ENCODE data around the gene RPL37. TPM values are rescaled to one million over a fixed set of nuclear protein-coding genes. Genes with fewer than 3 reads are reported as not detected.
A peak's percentile ranks its signal among the peaks of the same experiment; 100 is the strongest.
"Not testable (repeated sequence)": the region's sequence is repeated elsewhere in the genome, so short reads cannot be mapped to it uniquely, and the experiment has no call there.

The RPL37 gene
- total RNA-seq, 4 donors from 2014 or later: 119 to 984 (median 276) TPM

DNA sequence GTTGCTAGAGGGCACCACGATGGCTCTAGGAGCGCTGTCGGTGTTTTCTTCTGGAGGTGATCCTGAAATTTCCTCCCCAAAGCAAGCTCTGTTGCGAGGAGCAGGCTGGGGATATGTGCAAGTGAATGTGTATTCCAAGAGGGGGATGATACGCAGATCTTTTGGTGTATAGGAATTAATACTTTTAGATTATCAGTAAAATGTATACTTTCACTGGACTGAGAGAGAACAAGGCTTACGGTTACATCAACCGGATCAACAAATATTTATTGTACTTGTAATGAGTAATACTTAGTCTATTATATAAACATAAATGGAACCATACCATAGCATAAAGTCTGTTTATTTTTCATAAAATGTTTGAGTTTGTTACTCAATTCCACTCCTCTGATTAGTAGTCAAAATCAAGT, 36.2 kb downstream of the RPL37 start:
- no peak for TF ChIP-seq POLR2A (IDR thresholded peaks at IDR 0.05; ENCODE audit: low read depth)
- Histone ChIP-seq H3K27me3 (no peaks in the 10 kb centered on the region), H3K27ac (replicated peaks in 1 of 4) (peak overlapping the region; percentile 94 to 99 (median 97)), H3K4me3 (peak overlapping the region; percentile 96 to 99 (median 98)), H3K4me1 (peaks cover 6 to 40% (median 35%) of the 10 kb centered on the region in 4 donors), H3K36me3 (no peaks in the 10 kb centered on the region), H3K9me3 (no peaks in the 10 kb centered on the region)
- no peak for DNase-seq (ENCODE audit: extremely low spot score)
- 3% methylated on average over 7 of the region's 7 CpGs for WGBS
- intact Hi-C loops (cut with DNase I): no loop called here

DNA sequence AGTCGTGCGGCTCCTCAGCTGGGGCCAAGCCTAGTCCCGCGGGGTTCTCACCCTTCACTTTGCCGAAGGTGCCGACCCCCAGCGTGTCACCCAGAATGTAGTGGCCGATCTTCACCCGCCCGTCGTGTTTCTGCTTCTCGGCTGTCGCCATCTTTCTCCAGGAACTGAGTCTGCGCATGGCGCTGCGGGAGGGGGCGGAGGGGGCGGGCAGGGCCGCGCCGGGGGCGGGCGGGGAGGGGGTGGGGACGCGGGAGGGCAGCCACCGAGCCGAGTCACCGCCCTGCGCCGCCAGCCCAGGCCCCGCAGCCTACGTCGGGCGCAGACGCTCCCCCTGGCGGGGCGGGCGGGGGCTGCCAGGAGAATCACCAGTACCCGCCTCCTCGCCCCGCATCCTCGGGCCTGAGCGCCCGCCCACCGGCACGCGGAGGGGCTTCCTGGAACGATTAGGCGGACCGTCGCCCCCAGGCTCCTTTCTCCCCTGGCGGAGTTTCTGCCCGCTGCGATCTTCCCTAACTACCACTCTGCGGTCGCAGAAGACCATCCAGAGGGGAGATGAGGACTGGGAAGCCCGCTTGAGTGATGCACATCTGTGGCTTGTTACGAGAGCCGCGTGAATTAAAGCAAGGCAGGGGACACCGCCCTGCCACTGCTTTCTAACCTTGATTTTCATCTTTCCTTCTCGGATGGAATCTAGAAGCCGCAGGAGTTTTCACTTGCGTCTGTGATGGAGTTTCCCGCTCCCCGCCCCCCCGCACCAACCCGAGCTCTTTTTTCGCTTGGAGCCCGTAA, 36.8 kb downstream of the RPL37 start, which contains the start of gene PRKAA1:
PRKAA1 (minus strand) TSS at position 363 of the 789 bp plus-strand sequence; CDS start at position 178, 185 bp downstream.
- WGBS: 0% methylated on average over 18 of the region's 70 CpGs
- intact Hi-C loops (cut with DNase I): no loop called here
- Histone ChIP-seq H3K9me3 (no peaks in the 10 kb centered on the region), H3K27me3 (no peaks in the 10 kb centered on the region), H3K4me3 (peak within 1 kb of the TSS; percentile 96 to 99 (median 98)), H3K36me3 (no peaks in the 10 kb centered on the region), H3K27ac (replicated peaks in 1 of 4) (peak within 1 kb of the TSS; percentile 94 to 99 (median 97)), H3K4me1 (peaks cover 6 to 46% (median 35%) of the 10 kb centered on the region in 4 donors)
- TF ChIP-seq POLR2A (IDR thresholded peaks at IDR 0.05; ENCODE audit: low read depth) (peak; percentile 35), POLR2AphosphoS5 (IDR thresholded peaks at IDR 0.05) (peak; percentile 75 to 88), EP300 (IDR thresholded peaks at IDR 0.05) (no peak)
- TF ChIP-seq, protein P1, sequence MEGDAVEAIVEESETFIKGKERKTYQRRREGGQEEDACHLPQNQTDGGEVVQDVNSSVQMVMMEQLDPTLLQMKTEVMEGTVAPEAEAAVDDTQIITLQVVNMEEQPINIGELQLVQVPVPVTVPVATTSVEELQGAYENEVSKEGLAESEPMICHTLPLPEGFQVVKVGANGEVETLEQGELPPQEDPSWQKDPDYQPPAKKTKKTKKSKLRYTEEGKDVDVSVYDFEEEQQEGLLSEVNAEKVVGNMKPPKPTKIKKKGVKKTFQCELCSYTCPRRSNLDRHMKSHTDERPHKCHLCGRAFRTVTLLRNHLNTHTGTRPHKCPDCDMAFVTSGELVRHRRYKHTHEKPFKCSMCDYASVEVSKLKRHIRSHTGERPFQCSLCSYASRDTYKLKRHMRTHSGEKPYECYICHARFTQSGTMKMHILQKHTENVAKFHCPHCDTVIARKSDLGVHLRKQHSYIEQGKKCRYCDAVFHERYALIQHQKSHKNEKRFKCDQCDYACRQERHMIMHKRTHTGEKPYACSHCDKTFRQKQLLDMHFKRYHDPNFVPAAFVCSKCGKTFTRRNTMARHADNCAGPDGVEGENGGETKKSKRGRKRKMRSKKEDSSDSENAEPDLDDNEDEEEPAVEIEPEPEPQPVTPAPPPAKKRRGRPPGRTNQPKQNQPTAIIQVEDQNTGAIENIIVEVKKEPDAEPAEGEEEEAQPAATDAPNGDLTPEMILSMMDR (IDR thresholded peaks at IDR 0.05): peak; percentile 55 to 76 (median 62)
- DNase-seq (ENCODE audit: extremely low spot score): peak; percentile 94

- H3K27ac ChIP-seq (replicated peaks in 1 of 4): peak overlapping the region; percentile 94 to 99 (median 97)
- H3K27me3 ChIP-seq: no peaks in the 10 kb centered on the region
- no peak for TF ChIP-seq POLR2AphosphoS5 (IDR thresholded peaks at IDR 0.05)
- TF ChIP-seq, protein P1 (IDR thresholded peaks at IDR 0.05): no peak
- no peak for TF ChIP-seq POLR2A (IDR thresholded peaks at IDR 0.05; ENCODE audit: low read depth)
- no peak for TF ChIP-seq EP300 (IDR thresholded peaks at IDR 0.05)
- no peaks in the 10 kb centered on the region for H3K36me3 ChIP-seq
- peaks cover 6 to 49% (median 39%) of the 10 kb centered on the region in 4 donors for H3K4me1 ChIP-seq
- intact Hi-C loops (cut with DNase I): no loop called here
- WGBS: 1% methylated on average over 19 of the region's 56 CpGs
- no peaks in the 10 kb centered on the region for H3K9me3 ChIP-seq
- peak overlapping the region; percentile 96 to 99 (median 98) for H3K4me3 ChIP-seq
- peak; percentile 94 for DNase-seq (ENCODE audit: extremely low spot score)
Observed at GRCh38 chr5:40797273-40798011, 37.6 kb downstream of the RPL37 start.

GRCh38 chr5:40796487-40796889, 38.5 kb downstream of the RPL37 start:
- Histone ChIP-seq H3K27ac (replicated peaks in 1 of 4) (peak overlapping the region; percentile 94 to 99 (median 97)), H3K4me1 (peaks cover 14 to 55% (median 46%) of the 10 kb centered on the region in 4 donors), H3K4me3 (peak overlapping the region; percentile 96 to 99 (median 98)), H3K36me3 (no peaks in the 10 kb centered on the region), H3K27me3 (no peaks in the 10 kb centered on the region), H3K9me3 (no peaks in the 10 kb centered on the region)
- TF ChIP-seq, protein P1 (IDR thresholded peaks at IDR 0.05): no peak
- TF ChIP-seq EP300 (IDR thresholded peaks at IDR 0.05) (no peak), POLR2AphosphoS5 (IDR thresholded peaks at IDR 0.05) (peak in 1 of 2 donors; percentile 45), POLR2A (IDR thresholded peaks at IDR 0.05; ENCODE audit: low read depth) (no peak)
- DNase-seq (ENCODE audit: extremely low spot score): no peak
- 36% methylated on average over 3 of the region's 3 CpGs for WGBS
- intact Hi-C loops (cut with DNase I): no loop called here

DNA sequence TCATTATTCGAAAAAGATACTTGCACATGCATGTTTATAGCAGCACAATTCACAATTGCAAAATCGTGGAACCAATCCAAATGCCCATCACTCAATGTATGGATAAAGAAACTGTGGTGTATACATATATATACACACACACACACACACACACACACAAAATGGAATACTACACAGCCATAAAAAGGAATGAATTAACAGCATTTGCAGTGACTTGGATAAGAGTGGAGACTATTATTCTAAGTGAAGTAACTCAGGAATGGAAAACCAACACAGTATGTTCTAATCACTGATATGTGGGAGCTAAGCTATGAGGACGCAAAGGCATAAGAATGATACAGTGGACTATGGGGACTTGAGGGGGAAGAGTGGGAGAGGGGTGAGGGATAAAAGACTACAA, 40.1 kb downstream of the RPL37 start:
- intact Hi-C loops (cut with DNase I); H3K27ac ChIP-seq (replicated peaks in 1 of 4): not testable (repeated sequence)

GRCh38 chr5:40794340-40794739, 40.7 kb downstream of the RPL37 start:
- H3K36me3 ChIP-seq; intact Hi-C loops (cut with DNase I); H3K27me3 ChIP-seq; H3K4me3 ChIP-seq; DNase-seq (ENCODE audit: extremely low spot score); H3K9me3 ChIP-seq; H3K27ac ChIP-seq (replicated peaks in 1 of 4): not testable (repeated sequence)
- peaks cover 21 to 65% (median 49%) of the 10 kb centered on the region in 4 donors for H3K4me1 ChIP-seq

More for the DNA sequence above, 40.1 kb downstream of the RPL37 start:
- H3K36me3 ChIP-seq; H3K4me3 ChIP-seq; H3K27me3 ChIP-seq; H3K9me3 ChIP-seq; DNase-seq (ENCODE audit: extremely low spot score): not testable (repeated sequence)
- H3K4me1 ChIP-seq: peaks cover 21 to 65% (median 54%) of the 10 kb centered on the region in 4 donors
- 88% methylated on average over 3 of the region's 3 CpGs for WGBS

GRCh38 chr5:40792691-40793090, 42.3 kb downstream of the RPL37 start:
- H3K27ac ChIP-seq (replicated peaks in 1 of 4); H3K4me3 ChIP-seq; H3K9me3 ChIP-seq; intact Hi-C loops (cut with DNase I); DNase-seq (ENCODE audit: extremely low spot score); H3K27me3 ChIP-seq; H3K36me3 ChIP-seq: not testable (repeated sequence)
- H3K4me1 ChIP-seq: peaks cover 21 to 60% (median 43%) of the 10 kb centered on the region in 4 donors
- WGBS: 90% methylated on average over 10 of the region's 10 CpGs
